Left ventricle myocardium inferior (tissue), 1 donor: Measurements from ENCODE around the gene DMGDH. TPM values are rescaled to one million over a fixed set of nuclear protein-coding genes. Genes with fewer than 3 reads are reported as not detected.

Experiments
- DNase-seq: peaks from one replicate; pipeline ENCODE4 v3.0.0-alpha.2; 2020
- H3K27ac ChIP-seq: fragments of 200-600 bp; replicated peaks from 2 replicates; pipeline ENCODE4 v1.8.0; 2021
- H3K27me3 ChIP-seq: fragments of 200-600 bp; 2 replicates; pipeline ENCODE4 v1.8.0; 2021; ENCODE audit warnings: low read depth
- H3K36me3 ChIP-seq: fragments of 200-600 bp; 2 replicates; pipeline ENCODE4 v1.8.0; 2021
- H3K4me1 ChIP-seq: fragments of 200-600 bp; 2 replicates; pipeline ENCODE4 v1.8.0; 2021
- H3K4me3 ChIP-seq: fragments of 200-600 bp; 2 replicates; pipeline ENCODE4 v1.8.0; 2021; ENCODE audit warnings: mild to moderate bottlenecking, moderate library complexity
- H3K9me3 ChIP-seq: fragments of 200-600 bp; replicated peaks from 2 replicates; pipeline ENCODE4 v1.8.0; 2021
- intact Hi-C: fragments of 100-400 bp; cut with micrococcal nuclease; formaldehyde crosslinking; loops from one replicate; pipeline ENCODE4 v1.11.0; 2022
- total RNA-seq: library from RNA; stranded (reverse); fragmentation: NEBNext Ultra II Directional; extraction: Animal tissue kit (Norgen Biotek cat#: 25700); gene quantifications from one replicate; pipeline ENCODE4 v1.2.1, GENCODE V29; 2021
- TF ChIP-seq, protein P1 (sequence below): fragments of 200-600 bp; IDR thresholded peaks from 2 replicates; pipeline ENCODE4 v1.8.0; 2021; ENCODE audit warnings: antibody characterized with exemption, mild to moderate bottlenecking, borderline replicate concordance
- donor health status: DM: no; HTN: yes; CAD: no; lungs with severe emphysema.

DMGDH gene
- total RNA-seq, 1 donor from 2014 or later = 2.4 TPM

DNA sequence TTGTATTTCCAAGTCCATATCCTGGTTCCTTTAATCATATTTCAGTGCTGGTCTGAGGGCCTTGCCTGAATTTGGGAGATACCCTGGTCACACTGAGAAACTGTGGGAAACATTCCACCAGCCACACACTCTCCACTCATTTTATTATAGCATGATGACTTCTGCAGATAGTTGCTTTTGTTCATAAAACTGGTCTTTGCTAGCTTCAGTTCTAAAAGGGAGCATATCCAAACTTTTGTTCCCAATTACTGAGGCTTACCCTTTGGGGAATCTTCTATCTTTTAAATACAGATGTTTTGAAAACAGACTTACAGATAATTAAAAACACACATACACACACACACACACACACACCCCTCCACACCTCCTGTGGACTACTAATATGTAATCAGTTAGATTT, 21.0 kb downstream of the DMGDH start:
- H3K27ac ChIP-seq = no peak overlapping the region
- intact Hi-C loops = no loop called here
- TF ChIP-seq, protein P1, sequence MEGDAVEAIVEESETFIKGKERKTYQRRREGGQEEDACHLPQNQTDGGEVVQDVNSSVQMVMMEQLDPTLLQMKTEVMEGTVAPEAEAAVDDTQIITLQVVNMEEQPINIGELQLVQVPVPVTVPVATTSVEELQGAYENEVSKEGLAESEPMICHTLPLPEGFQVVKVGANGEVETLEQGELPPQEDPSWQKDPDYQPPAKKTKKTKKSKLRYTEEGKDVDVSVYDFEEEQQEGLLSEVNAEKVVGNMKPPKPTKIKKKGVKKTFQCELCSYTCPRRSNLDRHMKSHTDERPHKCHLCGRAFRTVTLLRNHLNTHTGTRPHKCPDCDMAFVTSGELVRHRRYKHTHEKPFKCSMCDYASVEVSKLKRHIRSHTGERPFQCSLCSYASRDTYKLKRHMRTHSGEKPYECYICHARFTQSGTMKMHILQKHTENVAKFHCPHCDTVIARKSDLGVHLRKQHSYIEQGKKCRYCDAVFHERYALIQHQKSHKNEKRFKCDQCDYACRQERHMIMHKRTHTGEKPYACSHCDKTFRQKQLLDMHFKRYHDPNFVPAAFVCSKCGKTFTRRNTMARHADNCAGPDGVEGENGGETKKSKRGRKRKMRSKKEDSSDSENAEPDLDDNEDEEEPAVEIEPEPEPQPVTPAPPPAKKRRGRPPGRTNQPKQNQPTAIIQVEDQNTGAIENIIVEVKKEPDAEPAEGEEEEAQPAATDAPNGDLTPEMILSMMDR = no peak

DNA sequence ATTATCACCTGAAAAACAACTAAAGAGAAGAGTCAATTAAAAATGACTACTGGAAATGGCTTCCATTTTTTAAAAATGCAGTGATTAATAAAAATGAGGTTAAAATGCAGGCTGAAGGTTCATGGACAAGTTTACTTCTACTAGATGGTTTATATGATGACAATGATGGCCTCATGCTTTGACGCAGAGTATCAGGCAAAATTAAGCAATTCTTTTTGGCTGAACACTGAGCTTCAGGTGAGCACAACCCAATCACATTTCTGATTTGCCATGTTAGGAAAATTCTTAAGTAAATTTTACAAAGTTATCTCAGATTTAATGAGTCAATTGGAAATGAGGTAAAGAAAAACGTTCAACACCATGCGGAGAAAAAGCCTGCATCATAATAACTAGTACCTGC, 22.3 kb downstream of the DMGDH start:
- TF ChIP-seq, protein P1 = no peak
- Histone ChIP-seq H3K27me3 (no peaks in the 10 kb centered on the region), H3K4me1 (no peaks in the 10 kb centered on the region), H3K9me3 (peaks cover 7% of the 10 kb centered on the region), H3K36me3 (no peaks in the 10 kb centered on the region), H3K4me3 (no peak overlapping the region), H3K27ac (no peak overlapping the region)
- no peak for DNase-seq
- intact Hi-C loops = no loop called here

More for the DNA sequence above, 21.0 kb downstream of the DMGDH start:
- no peak for DNase-seq
- no peak overlapping the region for H3K4me3 ChIP-seq
- no peaks in the 10 kb centered on the region for H3K36me3 ChIP-seq
- no peaks in the 10 kb centered on the region for H3K4me1 ChIP-seq
- no peaks in the 10 kb centered on the region for H3K27me3 ChIP-seq
- peaks cover 12% of the 10 kb centered on the region for H3K9me3 ChIP-seq

DNA sequence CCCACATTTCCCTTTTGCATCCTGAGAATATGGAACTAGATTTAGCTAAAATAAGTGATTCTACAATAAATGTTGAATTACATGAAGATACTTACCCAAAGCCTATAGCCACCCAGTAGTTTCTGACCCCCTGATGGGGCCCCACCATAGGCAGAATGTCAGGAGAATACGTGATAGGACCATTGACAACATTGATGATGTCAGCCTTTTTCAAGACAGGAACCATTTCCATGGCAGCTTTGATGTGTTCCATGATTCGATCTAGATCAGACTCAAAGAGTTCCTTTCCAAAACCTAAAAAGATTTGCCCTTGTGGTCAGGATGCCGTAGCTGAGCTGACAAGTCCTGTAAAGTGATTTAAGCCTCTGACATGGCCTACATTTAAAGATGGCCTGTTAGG, 27.3 kb downstream of the DMGDH start:
- Histone ChIP-seq H3K27ac (no peak overlapping the region), H3K4me1 (no peaks in the 10 kb centered on the region), H3K4me3 (no peak overlapping the region), H3K27me3 (no peaks in the 10 kb centered on the region), H3K9me3 (peaks cover 4% of the 10 kb centered on the region), H3K36me3 (no peaks in the 10 kb centered on the region)
- no peak for DNase-seq
- TF ChIP-seq, protein P1 = no peak
- intact Hi-C loops = no loop called here

DNA sequence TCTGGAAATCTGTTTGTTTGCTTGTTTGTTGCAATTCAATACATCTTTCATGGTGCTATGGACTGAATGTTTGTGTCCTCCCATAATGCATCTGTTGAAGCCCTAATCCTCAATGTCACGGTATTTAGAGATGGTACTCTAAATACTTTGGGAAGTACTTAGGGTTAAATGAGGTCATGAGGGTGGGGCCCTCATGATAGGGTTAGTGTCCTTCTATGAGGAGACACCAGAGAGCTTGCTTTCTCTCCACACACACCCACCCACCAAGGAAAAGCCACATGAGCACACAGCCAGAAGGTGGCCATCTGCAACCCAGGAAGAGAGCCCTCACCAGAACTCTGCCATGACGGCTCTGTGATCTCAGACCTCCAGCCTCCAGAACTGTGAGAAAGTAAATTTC, 32.7 kb downstream of the DMGDH start:
- TF ChIP-seq, protein P1 = no peak
- no peak overlapping the region for H3K4me3 ChIP-seq
- H3K27ac ChIP-seq = no peak overlapping the region
- no peak for DNase-seq
- no peaks in the 10 kb centered on the region for H3K36me3 ChIP-seq
- intact Hi-C loops = no loop called here
- peaks cover 10% of the 10 kb centered on the region for H3K9me3 ChIP-seq
- no peaks in the 10 kb centered on the region for H3K27me3 ChIP-seq
- no peaks in the 10 kb centered on the region for H3K4me1 ChIP-seq

DNA sequence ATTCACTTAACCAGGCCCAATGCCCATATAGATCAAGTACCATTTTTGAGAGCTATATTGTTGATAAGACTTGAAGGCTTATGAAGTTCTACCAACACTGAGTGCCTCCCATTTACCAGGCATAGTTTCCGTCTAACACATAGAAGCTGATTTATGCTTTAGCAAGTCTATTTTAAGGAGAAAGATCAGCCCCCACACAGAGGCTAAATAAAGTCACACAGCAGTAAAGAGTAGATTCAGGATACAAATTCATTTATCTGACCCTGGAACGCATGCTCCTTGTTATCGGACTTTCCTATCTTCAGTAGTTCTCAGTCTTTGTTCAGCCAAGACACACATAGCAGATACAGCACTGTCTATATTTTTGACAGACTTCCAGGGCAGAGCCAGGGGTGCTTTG, 34.2 kb downstream of the DMGDH start:
- Histone ChIP-seq H3K4me3 (no peak overlapping the region), H3K4me1 (no peaks in the 10 kb centered on the region), H3K27me3 (no peaks in the 10 kb centered on the region), H3K27ac (no peak overlapping the region), H3K36me3 (no peaks in the 10 kb centered on the region), H3K9me3 (peaks cover 10% of the 10 kb centered on the region)
- intact Hi-C loops = no loop called here
- DNase-seq = no peak
- TF ChIP-seq, protein P1 = no peak

DNA sequence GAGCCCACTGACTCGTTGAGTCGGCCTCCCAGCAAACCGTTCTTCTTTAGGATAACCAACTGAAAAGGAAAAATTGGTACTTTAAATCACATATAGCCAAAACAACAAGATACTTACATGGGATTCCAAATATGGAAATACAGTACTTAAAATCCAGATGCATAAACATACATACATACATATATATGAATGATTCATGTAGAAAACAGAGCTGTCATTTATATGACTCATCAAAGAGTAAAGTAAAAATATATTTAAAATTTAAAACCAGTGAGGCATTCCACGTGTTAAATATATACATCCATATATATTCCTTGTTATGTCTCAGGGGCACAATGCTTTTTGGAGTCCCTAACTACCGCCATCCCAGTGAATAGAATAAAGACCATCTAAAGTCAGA, 36.7 kb downstream of the DMGDH start:
- intact Hi-C loops = no loop called here
- TF ChIP-seq, protein P1 = no peak
- H3K9me3 ChIP-seq = peaks cover 10% of the 10 kb centered on the region

More for the DNA sequence above, 36.7 kb downstream of the DMGDH start:
- no peak for DNase-seq
- no peak overlapping the region for H3K4me3 ChIP-seq
- no peaks in the 10 kb centered on the region for H3K4me1 ChIP-seq
- H3K27me3 ChIP-seq = no peaks in the 10 kb centered on the region
- no peaks in the 10 kb centered on the region for H3K36me3 ChIP-seq
- no peak overlapping the region for H3K27ac ChIP-seq
